NOMO-1 (cell line): ENCODE data around the gene TYK2.
"Not testable (repeated sequence)": the region's sequence is repeated elsewhere in the genome, so short reads cannot be mapped to it uniquely, and the experiment has no call there.

Experiments used
- DNase-seq, 2 experiments: peaks; one replicate each; lab custom pipeline; 2025; ENCODE audit not compliant: unreplicated experiment in 2 of 2; lab: John Stamatoyannopoulos, UW

Gene TYK2

GRCh38 chr19:10408511-10409283 lies 28.3 kb upstream of the TYK2 start:
- DNase-seq = peak; percentile 69 to 84

DNA sequence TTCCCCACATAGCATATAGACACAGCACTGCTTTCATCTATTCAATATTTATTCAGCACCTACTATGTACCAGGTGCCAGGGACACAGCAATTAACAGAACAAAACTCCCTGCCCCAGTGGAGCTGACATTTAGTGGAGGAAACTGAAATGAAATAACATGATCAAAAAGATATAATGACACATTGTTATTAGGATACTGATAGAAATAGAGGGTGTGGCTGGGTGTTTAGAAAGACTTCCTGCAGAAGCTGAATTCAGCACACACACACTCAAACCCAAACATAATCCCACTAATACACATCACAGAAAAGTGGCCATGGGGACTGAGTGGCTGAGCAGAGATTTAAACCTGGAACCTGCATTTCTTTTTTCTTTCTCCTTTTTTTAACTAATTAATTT lies 26.7 kb upstream of the TYK2 start:
- no peak for DNase-seq

GRCh38 chr19:10406191-10406590 lies 25.8 kb upstream of the TYK2 start:
- no peak for DNase-seq

DNA sequence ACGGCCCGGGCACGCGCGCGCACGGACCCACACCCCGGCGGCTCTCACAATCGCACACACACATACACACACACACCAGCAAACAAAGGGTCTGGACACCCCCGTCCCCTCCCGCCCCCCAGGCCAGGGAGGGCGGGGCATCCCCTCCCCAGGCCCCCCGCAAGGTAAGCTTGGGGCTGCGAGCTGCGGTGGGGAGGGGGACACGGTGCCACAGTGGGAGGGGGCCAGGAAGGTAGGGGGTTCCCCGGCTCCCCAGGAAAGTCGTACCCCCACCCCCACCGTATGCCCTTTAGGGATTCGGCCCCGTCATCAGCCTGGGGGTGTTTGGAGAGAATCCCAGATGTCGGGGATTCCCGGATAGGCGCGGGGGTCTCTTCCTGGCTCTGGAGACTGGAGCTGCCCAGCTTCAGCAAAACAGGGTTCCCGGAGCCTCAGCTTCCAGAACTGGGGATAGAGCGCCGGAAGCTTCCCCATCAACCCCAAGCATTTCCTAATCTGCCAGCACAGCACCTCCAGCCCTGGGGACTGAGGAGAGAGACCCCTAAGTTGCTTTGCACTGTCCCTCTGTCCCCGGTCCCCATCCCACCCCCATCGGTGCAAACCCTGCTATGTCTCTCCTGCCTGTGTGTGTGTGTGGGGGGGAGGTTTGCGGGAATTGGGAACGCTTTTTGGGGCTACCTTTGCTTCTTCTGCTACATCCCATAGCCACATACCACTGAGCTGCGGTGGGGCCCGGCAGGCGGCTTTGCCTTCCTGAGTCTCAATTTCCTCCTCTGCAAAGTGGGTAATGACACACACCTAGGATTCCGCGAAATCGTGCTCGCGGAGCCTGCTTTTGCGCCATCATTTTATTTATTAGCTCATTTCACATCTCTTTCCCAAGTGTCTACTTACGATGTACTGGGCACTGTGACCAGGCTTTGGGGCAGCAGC lies 24.8 kb upstream of the TYK2 start:
- no peak for DNase-seq

DNA sequence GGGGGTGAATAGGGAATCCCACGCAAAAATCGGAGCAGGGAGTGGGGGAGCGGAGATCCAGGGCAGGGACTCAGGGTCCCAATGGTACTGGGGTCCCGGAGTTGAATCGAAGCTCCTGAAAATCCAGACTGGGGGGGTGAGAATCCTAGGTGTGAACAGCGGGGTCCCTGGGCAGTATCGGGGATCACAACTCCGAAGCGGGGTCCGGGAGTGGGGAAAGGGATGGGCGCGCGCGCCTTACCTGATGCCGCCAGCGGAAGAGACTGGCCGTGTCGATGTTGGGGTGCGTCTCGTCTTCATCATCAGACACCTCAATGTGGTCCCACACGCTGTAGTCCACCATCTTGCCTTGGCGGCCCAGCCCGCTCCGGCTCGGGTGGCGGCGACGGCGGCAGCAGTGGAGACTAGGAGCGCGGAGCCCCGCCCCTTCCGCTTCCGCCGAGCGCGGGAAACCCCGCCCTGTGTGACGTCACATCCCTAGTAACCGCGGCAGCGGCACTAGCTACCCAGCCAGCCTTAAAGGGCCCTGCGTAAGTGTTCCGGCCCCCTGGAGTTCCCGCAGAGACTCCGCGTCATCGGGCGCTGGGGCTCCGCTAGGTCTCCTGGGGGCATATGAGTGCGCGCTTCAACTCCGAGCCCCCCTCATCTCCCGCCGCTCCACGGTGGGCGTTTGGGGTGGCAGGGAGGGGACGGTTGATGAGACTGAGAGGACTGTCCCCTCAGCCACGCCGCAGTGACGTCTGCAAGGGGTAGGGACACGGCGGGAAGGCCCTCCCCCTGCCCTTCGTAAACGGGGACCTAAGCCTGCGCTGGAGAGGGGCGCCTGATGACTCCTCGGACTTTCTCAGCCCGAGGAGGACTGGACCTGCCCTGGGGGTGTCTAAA lies 23.0 kb upstream of the TYK2 start, which contains the start of gene CDC37:
Gene CDC37, minus strand, starts transcription at position 406 of the 885 bp plus-strand sequence. Its CDS starts 63 bp downstream, at position 343.
- DNase-seq = peak; percentile 94 to 95

GRCh38 chr19:10402441-10403038 lies 22.2 kb upstream of the TYK2 start:
- no peak for DNase-seq

- DNase-seq = no peak
Measured at GRCh38 chr19:10399878-10400277, 19.5 kb upstream of the TYK2 start.

DNA sequence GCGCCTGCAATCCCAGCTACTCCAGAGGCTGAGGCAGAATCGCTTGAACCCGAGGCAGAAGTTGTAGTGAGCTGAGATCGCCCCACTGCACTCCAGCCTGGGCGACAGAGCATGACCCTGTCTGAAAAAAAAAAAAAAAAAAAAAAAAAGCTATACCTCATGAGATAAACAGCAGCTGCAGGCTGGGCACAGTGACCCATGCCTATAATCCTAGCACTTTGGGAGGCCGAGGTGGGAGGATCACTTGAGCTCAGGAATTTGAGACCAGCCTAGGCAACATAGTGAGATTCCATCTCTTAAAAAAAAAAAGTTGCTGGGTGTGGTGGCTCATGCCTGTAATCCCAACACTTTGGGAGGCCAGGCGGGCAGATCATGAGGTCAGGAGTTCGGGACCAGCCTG lies 19.0 kb upstream of the TYK2 start:
- not testable (repeated sequence) for DNase-seq

- DNase-seq = no peak
Measured at GRCh38 chr19:10398819-10399218, 18.4 kb upstream of the TYK2 start.

- DNase-seq = no peak
Measured at GRCh38 chr19:10395917-10396316, 15.5 kb upstream of the TYK2 start.

DNA sequence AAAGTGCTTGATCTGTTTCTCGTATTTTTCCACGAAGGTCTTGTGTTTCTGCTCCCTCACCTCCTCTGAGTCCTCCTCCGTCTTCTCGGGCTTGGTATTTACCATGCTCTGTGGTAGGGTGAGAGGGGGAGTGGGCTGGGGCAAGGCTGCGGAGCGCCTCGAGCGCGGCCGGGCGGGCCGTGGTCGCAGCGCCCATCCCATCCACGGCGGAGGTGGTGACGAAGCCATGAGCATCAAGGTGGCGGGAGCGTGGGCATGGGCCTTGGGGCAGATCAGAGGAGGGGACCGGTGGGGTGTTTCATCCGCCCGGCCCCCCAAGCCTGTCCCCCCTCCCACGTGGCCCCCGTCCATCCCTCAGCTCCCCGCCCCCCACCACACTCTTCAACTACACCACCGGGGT lies 15.1 kb upstream of the TYK2 start:
- no peak for DNase-seq

- no peak for DNase-seq
Measured at GRCh38 chr19:10395003-10395402, 14.6 kb upstream of the TYK2 start.

DNA sequence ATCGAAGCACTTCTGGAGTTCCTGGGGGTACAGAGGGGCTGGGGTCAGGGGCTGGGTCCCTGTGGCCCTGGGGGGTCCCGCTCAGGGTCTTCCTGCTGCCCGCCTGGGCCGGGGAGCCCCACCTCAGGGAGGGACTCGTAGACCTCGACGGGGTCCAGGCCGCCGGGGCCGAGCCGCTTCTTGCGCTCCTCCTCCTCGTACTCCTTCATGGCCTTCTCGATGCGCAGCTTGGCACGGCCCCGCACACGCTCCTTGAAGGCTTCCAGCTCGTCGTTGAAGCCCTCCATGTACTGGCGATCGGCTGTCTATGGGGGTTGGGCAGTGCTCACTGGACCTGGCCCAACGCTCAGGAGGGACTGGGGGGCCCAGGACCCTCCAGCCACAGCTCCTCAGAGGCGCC lies 12.8 kb upstream of the TYK2 start:
- DNase-seq = no peak

DNA sequence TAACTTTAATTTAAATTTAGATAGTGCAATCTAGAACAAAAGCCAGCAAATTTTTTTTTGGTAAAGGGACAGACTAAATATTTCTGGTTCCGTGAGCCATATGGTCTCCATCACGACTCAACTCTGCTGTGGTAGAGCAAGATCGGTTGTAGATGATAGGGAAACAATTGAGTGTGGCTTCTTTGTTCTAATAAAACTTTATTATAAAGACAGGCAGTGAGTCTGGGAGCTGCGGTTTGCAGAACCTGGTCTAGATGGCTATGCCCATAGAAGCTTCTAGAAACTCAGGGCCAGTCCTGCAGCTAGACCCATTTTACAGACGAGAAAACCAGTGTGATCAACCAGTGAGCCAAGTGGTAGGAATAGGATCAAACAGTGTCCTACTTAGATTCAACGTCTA lies 11.7 kb upstream of the TYK2 start:
- no peak for DNase-seq

DNA sequence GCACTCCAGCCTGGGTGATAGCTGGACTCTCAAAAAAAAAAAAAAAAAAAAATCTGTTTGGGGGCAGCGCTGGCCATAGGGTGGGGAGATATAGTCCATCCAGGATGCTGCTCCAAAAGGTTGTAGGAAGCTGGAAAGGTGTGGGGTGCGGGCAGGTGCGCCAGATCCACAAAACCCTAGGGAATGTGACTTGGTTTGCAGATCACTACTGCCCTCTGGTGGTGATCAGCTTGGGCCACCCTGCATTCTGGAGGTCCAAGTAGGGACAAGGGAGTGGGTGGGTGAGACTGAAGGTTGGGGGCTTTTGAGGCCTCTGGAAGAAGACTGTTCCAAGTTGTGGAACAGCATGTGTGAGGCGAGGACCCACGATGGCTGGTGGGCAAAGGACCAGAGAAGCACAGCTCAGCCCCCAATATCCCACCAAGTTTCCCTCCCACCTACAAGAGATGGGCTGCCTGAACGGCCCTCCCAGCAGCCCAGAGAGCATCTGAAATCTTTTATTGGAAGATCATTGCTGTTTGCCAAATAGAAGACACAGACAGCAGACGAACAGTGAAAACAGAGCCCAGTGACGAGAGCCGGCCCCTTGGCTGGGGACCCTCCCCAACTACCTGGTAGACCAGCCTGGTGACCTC lies 10.4 kb upstream of the TYK2 start:
- DNase-seq = peak; percentile 12 to 41

- no peak for DNase-seq
Measured at GRCh38 chr19:10389863-10390262, 9.5 kb upstream of the TYK2 start.

- peak; percentile 30 to 44 for DNase-seq
Measured at GRCh38 chr19:10388957-10389356, 8.6 kb upstream of the TYK2 start.

DNA sequence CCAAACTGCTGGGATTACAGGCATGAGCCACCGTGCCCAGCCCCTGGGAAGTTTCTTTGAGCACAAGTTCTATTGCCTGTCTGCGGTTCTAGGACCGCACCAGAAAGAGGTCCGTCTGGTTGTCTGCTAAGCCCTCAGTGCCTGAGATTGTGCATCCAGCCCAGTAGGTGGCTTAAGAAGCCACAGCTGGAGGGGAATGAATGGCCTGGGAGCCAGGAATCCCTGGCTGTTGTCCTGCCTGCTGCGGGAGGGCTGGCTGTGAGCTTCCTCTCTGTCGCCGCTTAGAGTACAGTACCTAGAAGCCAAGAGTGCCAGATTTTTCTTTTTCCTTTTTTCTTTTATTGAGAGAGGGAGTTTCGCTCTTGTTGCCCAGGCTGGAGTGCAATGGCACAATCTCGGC lies 4.2 kb upstream of the TYK2 start:
- no peak for DNase-seq

GRCh38 chr19:10383223-10383499 lies 2.8 kb upstream of the TYK2 start:
- DNase-seq = not testable (repeated sequence)

DNA sequence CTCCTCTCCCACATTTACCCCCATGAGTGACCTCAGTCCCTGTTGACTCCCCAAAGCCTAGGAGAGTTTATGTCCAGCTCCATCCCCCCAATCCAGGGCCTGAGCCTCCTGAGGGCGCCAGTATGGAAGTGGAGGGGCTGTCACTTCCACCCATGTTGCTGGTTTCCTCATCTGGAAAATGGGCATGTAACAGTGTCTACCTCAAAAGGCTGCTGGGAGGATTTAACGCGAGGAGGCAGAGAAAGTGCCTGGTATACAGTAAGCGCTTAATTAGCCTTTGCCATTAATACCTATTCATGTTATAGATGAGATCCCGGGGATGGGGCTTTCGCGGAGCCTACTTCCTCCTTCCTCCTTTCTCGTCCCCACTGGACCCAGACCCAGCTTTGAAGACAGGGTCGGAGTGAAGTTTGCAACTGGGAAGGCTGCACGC lies 476 bp downstream of the TYK2 start:
- DNase-seq = no peak
